LNCAP (cell line): ENCODE data around the gene TTLL12.

Source experiments
- TF ChIP-seq, protein P1 (sequence below): fragments of 450-650 bp; IDR thresholded peaks from 2 replicates; pipeline ENCODE4 v1.5.1; 2017; ENCODE audit warnings: mild to moderate bottlenecking

Gene TTLL12

DNA sequence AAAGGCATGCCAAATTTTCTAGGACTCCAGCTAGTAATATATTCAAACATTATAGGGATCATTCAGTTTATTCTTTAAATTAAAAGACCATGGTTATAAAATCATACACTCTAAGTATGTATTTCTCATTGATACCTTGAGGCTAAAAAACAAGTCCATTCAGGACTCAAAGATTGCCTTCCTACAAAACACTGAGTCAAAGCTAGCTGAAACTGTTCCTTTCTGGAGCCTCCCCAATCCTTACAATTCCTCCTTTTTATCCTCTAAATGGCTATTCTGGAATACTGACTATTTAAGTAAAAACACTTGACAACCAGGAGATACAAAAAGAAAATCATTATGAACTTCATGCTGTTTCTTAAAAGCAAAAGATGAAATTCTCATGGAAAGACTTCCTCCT is 4.9 kb upstream of the TTLL12 start:
- TF ChIP-seq, protein P1, sequence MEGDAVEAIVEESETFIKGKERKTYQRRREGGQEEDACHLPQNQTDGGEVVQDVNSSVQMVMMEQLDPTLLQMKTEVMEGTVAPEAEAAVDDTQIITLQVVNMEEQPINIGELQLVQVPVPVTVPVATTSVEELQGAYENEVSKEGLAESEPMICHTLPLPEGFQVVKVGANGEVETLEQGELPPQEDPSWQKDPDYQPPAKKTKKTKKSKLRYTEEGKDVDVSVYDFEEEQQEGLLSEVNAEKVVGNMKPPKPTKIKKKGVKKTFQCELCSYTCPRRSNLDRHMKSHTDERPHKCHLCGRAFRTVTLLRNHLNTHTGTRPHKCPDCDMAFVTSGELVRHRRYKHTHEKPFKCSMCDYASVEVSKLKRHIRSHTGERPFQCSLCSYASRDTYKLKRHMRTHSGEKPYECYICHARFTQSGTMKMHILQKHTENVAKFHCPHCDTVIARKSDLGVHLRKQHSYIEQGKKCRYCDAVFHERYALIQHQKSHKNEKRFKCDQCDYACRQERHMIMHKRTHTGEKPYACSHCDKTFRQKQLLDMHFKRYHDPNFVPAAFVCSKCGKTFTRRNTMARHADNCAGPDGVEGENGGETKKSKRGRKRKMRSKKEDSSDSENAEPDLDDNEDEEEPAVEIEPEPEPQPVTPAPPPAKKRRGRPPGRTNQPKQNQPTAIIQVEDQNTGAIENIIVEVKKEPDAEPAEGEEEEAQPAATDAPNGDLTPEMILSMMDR = no peak

DNA sequence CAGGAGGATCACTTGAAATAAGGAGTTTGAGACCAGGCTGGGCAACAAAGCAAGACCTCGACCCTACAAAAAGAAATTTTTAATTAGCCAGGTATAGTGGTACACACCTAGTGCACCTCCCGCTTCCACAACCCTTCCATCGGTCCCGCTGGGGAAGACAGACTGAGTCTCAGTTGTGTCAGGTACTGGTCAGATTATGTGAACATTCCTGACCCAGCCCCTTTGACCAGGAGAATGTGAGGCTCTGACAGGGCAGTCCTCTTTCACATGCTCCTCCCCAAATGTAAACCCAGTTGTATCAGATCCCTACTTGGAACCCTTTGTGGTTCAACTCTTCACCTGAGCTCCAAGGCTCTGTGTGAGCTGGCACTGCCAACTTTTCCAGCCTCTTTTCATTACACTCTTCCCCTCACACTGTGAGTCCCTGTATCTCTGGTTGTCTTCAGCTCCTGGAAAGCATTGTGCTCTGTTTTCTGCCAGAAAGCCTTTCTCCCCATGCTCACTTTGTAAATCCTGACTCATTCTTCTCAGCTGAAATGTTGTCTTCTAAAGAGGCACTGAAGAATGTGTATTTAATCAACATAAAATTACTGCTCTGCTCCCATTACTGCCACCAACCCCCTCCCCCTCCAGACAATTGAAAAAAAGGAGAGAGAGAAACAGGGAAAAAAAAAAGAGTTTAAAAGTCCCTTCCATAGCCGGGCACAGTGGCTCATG is 2.1 kb upstream of the TTLL12 start:
- TF ChIP-seq, protein P1 = no peak

DNA sequence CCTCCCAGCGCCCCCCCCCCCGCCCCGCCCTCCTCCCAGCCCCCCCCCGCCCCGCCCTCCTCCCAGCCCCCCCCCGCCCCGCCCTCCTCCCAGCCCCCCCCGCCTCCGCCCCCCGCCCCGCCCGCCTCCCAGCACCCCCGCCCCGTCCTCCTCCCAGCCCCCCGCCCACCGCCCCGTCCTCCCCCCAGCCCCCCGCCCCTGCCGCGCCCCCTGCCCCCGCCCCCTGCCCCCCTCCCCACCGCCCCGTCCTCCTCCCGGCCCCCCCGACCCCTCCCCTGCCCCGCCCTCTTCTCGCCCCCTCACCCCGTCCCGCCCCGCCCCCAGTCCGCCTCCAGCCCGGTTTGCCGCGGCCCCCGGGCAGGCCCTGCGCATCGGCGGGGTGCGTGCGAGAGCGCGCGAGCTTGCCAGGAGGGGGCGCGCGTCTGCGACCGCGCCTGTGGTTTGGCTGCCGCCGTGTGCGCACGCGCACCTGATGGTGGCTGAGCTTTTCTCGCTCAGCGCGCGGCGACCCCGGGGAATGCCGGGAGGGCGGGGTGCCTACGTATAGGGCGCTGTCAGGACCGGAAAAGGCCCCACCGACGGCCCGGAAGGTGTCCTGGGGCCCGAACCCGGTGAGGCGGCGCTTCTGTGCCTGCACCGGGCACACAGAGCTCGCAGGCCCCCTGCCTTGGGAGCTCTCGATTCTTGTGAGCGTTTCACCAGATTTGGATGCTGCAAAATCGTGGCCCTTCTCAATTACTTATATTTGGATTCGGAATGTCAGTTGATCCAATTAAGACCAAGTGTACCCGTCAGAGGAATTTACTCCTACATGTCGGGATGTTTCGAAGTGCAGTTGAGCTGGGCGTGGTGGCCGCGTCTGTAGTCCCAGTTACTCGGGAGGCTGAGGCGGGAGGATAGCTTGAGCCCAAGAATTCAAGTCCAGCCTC is 501 bp upstream of the TTLL12 start:
- TF ChIP-seq, protein P1 = peak; percentile 82

DNA sequence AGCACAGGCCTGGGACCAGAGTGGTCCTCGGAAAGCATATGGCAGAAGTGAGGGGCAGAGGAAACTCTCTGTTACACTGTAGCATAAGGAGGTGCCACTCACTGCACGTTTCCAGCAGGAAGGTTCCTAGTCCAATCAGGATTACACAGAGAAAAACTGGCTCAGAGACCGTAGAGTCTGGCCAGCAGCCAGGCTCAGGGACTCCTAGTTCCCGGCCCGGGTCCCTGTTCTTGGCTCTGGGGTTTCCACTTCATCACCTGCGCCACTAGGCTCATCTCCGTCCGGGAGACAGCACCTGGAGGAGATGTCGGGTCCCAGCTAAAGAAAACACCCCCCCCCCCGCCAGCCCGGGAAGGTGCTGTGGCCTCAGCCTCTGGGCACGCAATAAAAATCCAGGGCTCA is 1.1 kb downstream of the TTLL12 start:
- TF ChIP-seq, protein P1 = no peak

DNA sequence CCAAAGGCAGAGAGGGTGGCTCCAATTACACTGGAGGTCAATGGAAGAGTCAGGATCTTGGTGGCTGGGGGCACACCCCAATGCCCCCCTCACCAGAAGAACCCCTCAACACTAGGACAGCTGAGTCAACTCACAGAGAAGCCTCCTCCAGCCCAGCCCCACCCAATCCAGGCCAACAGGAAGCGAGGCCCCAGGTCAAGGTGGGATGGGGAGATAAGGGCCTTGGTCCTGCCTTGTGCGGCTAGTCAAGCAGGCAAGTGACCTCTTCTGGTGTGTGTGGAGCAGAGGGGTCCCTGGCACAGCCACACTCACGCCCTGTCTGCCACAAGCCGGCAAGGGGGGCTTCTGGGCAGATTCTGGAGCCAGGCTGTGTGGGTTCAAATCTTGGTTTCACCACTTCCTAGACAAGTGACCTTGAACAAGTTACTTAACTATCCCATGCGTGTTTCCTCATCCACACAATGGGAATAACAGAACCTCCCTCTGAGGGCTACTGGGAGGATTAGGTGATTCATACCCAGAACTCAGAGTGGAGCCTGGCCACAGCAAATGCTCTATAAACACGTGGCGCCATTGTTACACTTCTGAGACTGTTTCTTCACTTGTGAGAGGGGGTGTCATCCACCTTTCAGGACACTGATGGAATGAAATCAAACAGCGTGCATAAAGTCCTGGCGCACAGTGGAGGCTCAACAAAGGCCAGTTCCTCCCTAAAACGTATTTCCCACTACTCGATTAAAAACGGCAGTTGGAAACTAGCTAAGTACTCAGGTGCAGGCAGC is 3.2 kb downstream of the TTLL12 start:
- TF ChIP-seq, protein P1 = no peak

DNA sequence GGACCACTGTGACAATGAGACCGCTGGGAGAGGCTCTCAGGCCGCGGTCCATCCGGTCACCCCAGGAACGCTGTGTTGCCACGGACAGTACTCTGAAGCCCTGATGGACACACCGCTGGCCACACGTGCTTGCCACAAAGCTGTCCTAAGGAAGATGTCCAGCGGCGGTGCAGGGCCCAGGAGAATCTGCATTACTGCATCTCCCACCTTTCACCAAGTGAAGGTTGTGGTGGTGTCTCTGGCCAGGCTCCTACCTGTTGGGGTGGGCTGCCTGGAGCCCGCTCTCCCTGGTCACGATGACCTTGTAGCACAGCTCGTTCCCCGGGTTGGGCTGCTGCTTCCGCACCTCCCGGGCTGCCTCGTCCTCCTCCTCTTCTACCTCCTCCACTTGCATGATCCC is 4.2 kb downstream of the TTLL12 start:
- TF ChIP-seq, protein P1 = no peak

DNA sequence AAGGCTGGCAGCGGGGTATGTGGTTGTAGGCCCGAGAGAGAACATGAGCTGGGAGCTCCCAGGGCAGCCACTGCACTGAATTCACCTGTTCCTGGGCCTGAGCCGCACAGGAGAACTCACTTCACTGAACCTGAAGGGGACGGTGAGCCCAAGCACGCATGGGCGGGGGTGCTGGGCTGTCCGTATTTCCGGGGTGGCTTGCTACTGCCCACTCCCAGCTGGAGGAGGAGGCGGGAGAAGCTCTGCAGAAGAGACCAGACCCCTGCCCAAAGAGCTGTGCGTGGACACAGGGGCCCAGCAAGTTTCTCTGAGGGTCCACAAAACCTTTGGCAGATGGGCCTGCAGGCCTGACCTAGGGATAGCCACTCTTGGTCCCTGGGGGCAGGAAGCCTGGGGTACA is 4.8 kb downstream of the TTLL12 start:
- TF ChIP-seq, protein P1 = no peak
